Astrocyte of the spinal cord (primary cell): ENCODE results near the gene PTCHD4.
"Not testable (repeated sequence)": the region's sequence is repeated elsewhere in the genome, so short reads cannot be mapped to it uniquely, and the experiment has no call there.

Source experiments
- DNase-seq: peaks from one replicate; pipeline ENCODE4 v3.0.0; 2011; ENCODE audit warnings: low read depth, low spot score
- H3K4me3 ChIP-seq: 2 replicates; pipeline ENCODE4 v1.5.1; 2011; ENCODE audit warnings: low read depth, mild to moderate bottlenecking, low read length, moderate library complexity
- in situ Hi-C: cut with HindIII; loops from 2 replicates; pipeline ENCODE4 v1.10.0; 2017; ENCODE audit warnings: low sequenced_read_pairs
- TF ChIP-seq, protein P1 (sequence below): IDR thresholded peaks from 2 replicates; pipeline ENCODE4 v1.5.1; 2012; ENCODE audit warnings: low read depth, mild to moderate bottlenecking, low read length, inconsistent platforms

PTCHD4 gene

GRCh38 chr6:48116699-48117645 is 6.0 kb upstream of the PTCHD4 start:
- no peak for DNase-seq
- TF ChIP-seq, protein P1, sequence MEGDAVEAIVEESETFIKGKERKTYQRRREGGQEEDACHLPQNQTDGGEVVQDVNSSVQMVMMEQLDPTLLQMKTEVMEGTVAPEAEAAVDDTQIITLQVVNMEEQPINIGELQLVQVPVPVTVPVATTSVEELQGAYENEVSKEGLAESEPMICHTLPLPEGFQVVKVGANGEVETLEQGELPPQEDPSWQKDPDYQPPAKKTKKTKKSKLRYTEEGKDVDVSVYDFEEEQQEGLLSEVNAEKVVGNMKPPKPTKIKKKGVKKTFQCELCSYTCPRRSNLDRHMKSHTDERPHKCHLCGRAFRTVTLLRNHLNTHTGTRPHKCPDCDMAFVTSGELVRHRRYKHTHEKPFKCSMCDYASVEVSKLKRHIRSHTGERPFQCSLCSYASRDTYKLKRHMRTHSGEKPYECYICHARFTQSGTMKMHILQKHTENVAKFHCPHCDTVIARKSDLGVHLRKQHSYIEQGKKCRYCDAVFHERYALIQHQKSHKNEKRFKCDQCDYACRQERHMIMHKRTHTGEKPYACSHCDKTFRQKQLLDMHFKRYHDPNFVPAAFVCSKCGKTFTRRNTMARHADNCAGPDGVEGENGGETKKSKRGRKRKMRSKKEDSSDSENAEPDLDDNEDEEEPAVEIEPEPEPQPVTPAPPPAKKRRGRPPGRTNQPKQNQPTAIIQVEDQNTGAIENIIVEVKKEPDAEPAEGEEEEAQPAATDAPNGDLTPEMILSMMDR: no peak
- in situ Hi-C loops: no loop called here
- no peak overlapping the region for H3K4me3 ChIP-seq

DNA sequence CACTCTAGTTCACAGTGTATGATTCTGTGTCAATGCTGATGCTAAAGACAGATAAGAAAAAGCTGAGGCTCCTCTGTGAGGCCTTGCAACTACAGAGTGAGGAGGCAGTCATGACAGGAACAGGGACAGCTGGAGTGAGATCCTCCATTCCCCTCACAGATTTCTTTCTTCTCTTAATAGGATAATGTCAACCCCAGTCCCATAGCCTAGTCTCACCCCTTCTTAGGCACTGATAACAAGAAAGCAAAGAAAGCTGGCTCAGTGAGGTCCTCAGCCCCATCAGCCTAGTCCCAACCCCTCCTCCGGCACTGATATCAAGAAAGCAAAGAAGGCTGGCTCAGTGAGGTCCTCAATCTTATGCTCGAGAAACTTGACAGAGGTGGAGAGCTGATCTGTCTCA is 2.1 kb upstream of the PTCHD4 start:
- TF ChIP-seq, protein P1: no peak
- in situ Hi-C loops: no loop called here
- H3K4me3 ChIP-seq: no peak overlapping the region
- DNase-seq: no peak

GRCh38 chr6:48111575-48111974 is 578 bp upstream of the PTCHD4 start:
- TF ChIP-seq, protein P1: no peak
- peak; percentile 8 for DNase-seq
- in situ Hi-C loops: no loop called here
- H3K4me3 ChIP-seq: no peak overlapping the region

DNA sequence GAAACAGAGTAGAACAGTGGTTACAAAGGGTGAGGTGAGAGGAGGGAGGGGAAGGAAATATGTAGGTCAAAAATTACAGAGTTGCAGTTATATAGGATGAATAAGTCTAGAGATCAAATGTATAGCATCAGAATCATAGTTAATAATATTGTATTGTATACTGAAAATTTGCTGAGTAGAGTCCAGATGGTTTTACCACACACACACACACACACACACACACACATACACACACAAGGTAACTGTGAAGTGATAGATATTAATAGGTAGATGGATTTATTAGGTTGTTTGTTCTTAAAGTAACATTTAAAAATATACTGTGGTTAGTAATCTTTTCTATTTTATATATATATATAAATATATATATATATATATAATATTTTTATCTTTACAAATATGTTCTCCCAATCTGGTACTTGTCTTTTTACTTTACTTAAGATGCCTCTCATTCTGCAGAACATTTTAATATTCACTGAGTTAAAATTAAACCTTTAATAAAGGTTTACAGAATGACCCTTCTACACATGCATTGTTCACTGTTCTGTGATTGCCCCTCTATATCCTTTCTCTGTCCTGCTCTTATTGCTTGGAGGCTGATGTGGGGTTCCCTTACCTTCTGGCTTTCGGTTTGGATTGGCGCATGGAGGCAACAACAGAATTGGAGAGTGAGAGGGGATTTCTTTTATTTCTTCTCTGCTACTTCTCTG is 408 bp downstream of the PTCHD4 start:
- TF ChIP-seq, protein P1: no peak
- peak overlapping the region; percentile 61 for H3K4me3 ChIP-seq
- DNase-seq: no peak
- in situ Hi-C loops: no loop called here

- in situ Hi-C loops: no loop called here
- TF ChIP-seq, protein P1: no peak
- peak overlapping the region; percentile 61 for H3K4me3 ChIP-seq
Observed at GRCh38 chr6:48109944-48110343, 1.1 kb downstream of the PTCHD4 start.

DNA sequence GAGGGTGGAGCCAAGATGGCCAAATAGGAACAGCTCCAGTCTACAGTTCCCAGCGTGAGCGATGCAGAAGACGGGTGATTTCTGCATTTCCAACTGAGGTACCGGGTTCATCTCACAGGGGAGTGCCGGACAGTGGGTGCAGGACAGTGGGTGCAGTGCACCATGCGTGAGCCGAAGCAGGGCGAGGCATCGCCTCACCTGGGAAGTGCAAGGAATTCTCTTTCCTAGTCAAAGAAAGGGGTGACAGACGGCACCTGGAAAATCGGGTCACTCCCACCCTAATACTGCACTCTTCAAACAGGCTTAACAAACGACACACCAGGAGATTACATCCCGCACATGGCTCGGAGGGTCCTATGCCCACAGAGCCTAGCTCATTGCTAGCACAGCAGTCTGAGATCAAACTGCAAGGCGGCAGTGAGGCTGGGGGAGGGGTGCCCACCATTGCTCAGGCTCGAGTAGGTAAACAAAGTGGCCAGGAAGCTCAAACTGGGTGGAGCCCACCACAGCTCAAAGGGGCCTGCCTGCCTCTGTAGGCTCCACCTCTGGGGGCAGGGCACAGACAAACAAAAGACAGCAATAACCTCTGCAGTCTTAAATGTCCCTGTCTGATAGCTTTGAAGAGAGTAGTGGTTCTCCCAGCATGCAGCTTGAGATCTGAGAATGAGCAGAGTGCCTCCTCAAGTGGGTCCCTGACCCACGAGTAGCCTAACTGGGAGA is 8.4 kb downstream of the PTCHD4 start:
- in situ Hi-C loops, DNase-seq, H3K4me3 ChIP-seq: not testable (repeated sequence)

More at GRCh38 chr6:48109944-48110343, 1.1 kb downstream of the PTCHD4 start:
- peak; percentile 25 for DNase-seq
